GM12872 (cell line): ENCODE data around the gene WDR55.

Source experiments
- TF ChIP-seq, protein P1 (sequence below): IDR thresholded peaks from 3 replicates; pipeline ENCODE4 v1.5.1; 2011; ENCODE audit warnings: low read depth, mild to moderate bottlenecking, low read length, moderate library complexity; ENCODE audit not compliant: insufficient read depth

The WDR55 gene

DNA sequence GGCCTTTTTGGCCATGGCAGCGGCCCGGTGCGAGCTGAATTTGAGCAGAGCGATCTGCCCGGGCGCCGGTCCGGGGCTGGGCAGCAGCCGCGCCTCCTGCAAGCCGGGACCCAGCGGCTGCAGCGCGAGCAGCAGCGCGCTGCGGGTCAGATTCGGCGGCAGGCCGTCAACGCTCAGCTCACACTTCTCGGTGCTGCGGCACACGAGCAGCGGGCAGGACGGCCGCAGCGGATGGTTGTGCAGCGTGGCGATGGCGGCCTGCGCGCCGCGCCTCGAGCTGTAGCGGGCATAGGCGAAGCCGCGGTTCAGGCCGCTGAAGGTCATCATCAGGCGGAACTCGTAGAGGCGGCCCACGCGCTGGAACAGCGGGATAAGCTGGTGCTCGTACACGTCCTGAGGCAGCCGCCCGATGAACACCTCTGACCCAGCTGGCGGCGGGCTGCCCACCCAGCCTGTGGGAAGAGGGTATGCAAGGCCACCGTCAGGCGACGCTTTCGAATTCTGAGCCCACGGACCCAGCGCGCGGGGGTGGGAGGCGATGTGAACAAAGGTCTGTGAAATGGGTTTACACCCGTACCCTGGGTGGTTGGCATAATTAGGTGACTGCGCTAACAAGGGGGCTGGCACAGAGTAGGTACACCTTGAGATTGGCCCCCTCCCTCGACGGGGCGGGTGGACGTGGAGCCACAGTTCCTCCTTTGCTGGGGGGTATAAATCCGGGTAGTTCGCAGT, 7.9 kb downstream of the WDR55 start:
- TF ChIP-seq, protein P1, sequence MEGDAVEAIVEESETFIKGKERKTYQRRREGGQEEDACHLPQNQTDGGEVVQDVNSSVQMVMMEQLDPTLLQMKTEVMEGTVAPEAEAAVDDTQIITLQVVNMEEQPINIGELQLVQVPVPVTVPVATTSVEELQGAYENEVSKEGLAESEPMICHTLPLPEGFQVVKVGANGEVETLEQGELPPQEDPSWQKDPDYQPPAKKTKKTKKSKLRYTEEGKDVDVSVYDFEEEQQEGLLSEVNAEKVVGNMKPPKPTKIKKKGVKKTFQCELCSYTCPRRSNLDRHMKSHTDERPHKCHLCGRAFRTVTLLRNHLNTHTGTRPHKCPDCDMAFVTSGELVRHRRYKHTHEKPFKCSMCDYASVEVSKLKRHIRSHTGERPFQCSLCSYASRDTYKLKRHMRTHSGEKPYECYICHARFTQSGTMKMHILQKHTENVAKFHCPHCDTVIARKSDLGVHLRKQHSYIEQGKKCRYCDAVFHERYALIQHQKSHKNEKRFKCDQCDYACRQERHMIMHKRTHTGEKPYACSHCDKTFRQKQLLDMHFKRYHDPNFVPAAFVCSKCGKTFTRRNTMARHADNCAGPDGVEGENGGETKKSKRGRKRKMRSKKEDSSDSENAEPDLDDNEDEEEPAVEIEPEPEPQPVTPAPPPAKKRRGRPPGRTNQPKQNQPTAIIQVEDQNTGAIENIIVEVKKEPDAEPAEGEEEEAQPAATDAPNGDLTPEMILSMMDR: no peak

DNA sequence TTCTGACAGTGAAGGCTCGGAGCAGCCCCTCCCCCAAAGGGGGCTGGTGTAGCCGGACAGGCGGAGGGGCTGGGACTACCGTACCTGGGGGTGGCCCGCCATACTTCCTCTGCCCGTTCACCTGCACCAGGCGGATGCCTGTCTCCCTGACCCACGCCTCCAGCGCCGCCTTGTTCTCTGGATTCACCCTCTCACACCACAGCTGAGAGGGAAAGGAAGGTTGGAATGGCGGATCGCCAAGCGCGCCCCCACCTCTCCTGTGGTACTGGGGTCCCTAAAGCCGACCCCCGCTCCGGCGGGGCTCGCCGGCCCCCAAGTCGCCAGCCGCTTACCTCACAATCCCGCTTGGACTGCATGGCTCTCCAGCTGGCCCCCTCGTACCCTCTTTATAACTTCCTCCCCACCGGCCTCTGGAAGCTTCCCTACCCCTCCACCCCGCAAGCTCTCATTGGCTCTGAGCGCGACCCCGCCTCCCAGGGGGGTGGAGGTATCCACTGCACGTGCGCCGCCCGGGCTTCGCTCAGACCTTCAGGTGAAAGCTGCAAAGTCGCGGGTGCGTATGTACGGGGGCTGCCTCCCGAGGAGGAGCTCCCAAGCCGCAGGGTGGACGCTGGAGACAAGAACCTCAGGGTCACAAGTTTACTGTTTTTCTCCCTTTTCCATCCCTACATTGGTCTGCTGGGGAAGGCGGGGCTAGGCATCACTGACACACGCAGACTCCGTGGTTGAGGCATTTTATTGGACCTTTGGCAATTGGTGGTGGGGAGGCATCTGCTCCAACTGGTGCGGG, 8.7 kb downstream of the WDR55 start, which contains the start of gene DND1:
TSS of gene DND1 (minus strand) at position 390 of the 790 bp plus-strand sequence. CDS start at position 356, 34 bp downstream.
- TF ChIP-seq, protein P1: no peak

DNA sequence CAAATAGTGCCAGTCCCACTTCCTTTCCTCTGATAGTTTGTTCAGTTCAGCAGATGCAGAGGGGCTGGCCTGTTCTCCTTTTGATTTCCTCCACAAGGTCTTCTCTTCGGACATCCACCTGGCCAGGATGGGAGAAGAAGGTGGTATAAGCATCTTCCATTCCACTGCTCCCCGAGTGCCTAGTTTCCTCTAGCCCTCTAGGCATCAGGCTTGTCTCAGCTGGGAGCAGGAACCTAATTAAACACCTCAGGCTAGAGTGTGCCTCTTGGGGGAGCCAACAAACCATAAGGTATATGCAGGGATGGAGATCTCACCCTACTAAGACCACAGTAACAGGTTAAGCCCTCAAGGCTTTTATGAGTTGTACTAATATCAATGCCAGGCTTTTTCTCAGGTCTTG, 9.5 kb downstream of the WDR55 start:
- TF ChIP-seq, protein P1: no peak

DNA sequence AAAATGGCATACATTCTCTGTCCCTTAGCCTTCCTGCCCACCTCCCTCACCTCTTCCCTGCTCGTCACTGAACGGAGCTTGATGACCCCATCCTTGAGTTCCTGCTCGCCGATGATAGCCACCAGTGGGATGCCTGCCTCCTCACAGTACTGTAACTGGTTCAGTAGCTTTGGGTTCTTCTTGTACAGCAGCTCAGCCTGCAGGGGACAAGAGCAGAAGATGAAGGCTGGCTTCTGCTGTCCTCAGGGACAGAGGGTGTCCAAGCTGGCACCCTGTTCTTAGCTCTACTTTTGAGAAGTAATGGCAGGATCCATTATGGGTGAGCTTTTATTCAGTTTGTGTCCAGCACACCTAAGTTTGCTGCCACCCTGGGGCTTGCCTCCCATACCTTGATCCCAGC, 9.9 kb downstream of the WDR55 start:
- TF ChIP-seq, protein P1: no peak

DNA sequence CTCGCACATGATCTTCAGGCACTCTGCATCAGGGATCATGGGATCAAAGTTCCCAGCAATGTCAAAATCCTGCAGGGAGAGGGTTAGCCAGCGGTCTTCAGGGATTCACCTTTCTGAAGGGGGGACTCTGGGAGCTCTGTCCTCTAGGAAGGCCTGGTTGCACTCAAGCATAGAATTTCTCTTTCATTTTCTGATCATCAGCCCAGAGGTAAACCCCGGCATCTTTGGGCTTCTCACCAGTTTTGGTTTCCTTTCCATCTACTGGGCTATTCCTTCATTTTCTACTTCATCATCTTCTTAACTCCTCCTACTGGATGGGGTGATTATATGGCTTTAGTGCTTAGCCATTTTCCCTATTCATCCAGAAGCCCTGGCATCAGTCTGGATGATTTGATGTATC, 13.2 kb downstream of the WDR55 start:
- TF ChIP-seq, protein P1: no peak

DNA sequence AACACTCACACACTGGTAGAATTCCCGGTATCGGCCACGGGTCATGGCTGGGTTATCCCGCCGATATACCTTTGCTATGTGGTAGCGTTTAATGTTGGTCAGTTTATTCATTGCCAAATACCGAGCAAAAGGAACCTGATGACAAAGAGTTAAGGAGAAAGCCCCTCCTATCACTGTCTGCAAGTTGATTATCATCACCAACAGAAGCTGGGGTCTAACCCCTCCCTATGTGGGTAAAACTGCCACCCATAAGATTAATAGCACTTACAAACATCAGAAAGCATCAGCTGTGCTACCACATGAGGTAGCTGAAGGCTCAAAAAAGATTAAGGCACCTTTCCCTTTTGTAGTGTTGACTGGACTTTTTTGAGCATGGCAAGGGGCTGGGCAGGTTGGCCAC, 14.3 kb downstream of the WDR55 start:
- TF ChIP-seq, protein P1: no peak

DNA sequence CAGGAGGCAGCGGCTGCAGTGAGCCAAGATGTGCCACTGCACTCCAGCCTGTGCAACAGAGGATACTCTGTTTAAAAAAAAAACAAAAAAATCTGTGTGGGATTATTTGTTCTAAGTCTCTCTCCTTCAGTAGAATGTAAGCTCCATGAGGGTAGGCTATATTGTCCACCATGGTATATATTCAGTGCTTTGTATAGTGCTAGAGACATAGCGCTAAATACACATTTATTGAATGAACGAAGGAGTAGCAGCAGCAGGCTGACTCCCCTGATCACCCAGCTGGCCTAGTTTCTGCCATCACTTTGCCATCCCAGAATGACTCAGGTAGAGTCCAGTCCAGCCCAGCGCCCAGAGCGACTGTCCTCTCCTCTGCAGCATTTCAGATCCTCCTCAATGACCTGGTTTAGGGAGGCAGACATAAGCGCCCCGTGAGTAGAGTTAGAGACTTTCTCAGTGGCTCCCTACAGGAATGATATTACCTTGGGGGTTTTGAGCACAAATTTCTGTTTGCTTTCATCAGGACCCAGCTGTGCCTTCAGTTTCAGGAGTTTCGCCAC, 25.8 kb downstream of the WDR55 start:
- TF ChIP-seq, protein P1: no peak
